ENCODE results near the gene CCDC3.

DNA sequence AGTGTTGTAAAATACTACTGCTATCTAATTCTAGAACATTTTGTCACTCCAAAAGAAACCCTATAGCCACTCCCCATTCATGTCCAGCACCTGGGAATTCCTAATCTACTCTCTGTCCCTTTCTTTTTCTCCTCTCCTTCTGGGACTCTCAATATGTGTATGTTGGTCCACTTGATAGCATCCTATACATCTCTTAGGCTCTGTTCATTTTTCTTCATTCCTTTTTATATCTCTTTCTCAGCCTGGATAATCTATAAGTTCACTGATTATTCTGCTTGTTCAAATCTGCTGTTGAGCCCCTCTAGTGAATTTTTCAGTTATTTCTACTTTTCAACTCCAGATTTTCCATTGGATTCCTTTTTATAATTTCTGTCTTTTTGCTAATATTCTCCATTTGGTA is 108.6 kb downstream of the CCDC3 start:
- TF ChIP-seq, protein P1, sequence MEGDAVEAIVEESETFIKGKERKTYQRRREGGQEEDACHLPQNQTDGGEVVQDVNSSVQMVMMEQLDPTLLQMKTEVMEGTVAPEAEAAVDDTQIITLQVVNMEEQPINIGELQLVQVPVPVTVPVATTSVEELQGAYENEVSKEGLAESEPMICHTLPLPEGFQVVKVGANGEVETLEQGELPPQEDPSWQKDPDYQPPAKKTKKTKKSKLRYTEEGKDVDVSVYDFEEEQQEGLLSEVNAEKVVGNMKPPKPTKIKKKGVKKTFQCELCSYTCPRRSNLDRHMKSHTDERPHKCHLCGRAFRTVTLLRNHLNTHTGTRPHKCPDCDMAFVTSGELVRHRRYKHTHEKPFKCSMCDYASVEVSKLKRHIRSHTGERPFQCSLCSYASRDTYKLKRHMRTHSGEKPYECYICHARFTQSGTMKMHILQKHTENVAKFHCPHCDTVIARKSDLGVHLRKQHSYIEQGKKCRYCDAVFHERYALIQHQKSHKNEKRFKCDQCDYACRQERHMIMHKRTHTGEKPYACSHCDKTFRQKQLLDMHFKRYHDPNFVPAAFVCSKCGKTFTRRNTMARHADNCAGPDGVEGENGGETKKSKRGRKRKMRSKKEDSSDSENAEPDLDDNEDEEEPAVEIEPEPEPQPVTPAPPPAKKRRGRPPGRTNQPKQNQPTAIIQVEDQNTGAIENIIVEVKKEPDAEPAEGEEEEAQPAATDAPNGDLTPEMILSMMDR (conservative IDR thresholded peaks at IDR 0.05; ENCODE audit: low read depth, low read length) = no peak
- no peak for TF ChIP-seq EZH2phosphoT487 (IDR thresholded peaks at IDR 0.05; ENCODE audit: borderline replicate concordance, low read length)
